Testis (tissue), 3 donors: ENCODE data around the gene PWWP2B. TPM values are rescaled to one million over a fixed set of nuclear protein-coding genes. Genes with fewer than 3 reads are reported as not detected.

Experiments used
- DNase-seq: peaks from one replicate; pipeline ENCODE4 v3.0.0-alpha.2; 2019
- H3K27ac ChIP-seq, 2 donors: fragments of 200-600 bp; sonication (generic); one replicate each; pipeline ENCODE4 v1.5.1; 2019
- H3K27me3 ChIP-seq: fragments of 200-600 bp; sonication (generic); one replicate; pipeline ENCODE4 v1.5.1; 2019
- H3K36me3 ChIP-seq: fragments of 200-600 bp; sonication (generic); one replicate; pipeline ENCODE4 v1.5.1; 2017; ENCODE audit warnings: low read depth; ENCODE audit errors: missing control alignments
- H3K4me1 ChIP-seq: fragments of 200-600 bp; sonication (generic); one replicate; pipeline ENCODE4 v1.5.1; 2019
- H3K4me3 ChIP-seq, 2 donors: fragments of 200-600 bp; sonication (generic); one replicate each; pipeline ENCODE4 v1.5.1; 2017 to 2019
- H3K9me3 ChIP-seq: fragments of 200-600 bp; sonication (generic); one replicate; pipeline ENCODE4 v1.5.1; 2017
- CTCF ChIP-seq, 3 experiments: fragments of 450-650 bp in 2 of 3; fragments of 200-600 bp in 1 of 3; sonication (generic) in 1 of 3; IDR thresholded peaks; one replicate each; pipeline ENCODE4 v1.5.1; 2016 to 2019; ENCODE audit warnings: antibody characterized with exemption in 3 of 3, mild to moderate bottlenecking in 2 of 3, moderate library complexity in 1 of 3
- POLR2A ChIP-seq: fragments of 450-650 bp; IDR thresholded peaks from one replicate; pipeline ENCODE4 v1.6.1; 2017; ENCODE audit warnings: antibody characterized with exemption, mild to moderate bottlenecking, moderate library complexity
- WGBS, 2 donors: methylation state at CpG; one replicate each; pipeline ENCODE4 v1.1.5; 2018; 5-methylcytosine and 5-hydroxymethylcytosine counted together
- intact Hi-C: fragments of 100-400 bp; cut with DNase I; formaldehyde crosslinking; loops from one replicate; pipeline ENCODE4 v1.15.1; 2023; ENCODE audit warnings: low total_unique reads
- polyA plus RNA-seq: library from polyadenylated mRNA; stranded (reverse); fragments of 350-450 nt; fragmentation: Illumina TruSeq; extraction: RNeasy Lipid Tissue Mini Kit (QIAGEN cat#74804); gene quantifications from one replicate; pipeline ENCODE4 v1.2.3, GENCODE V29; 2014; ENCODE audit warnings: low read depth, low replicate concordance; ENCODE audit not compliant: insufficient read depth
- total RNA-seq, 2 donors: library from RNA; depleted of rRNA; stranded (reverse); fragments of >200 nt; gene quantifications; one replicate each; pipeline ENCODE4 v1.2.3, GENCODE V29; 2016

The PWWP2B gene
- total and polyA plus RNA-seq, 3 donors from 2014 or later = 16.0 to 45.1 (median 32.6) TPM

GRCh38 chr10:132400547-132401151, 3.6 kb downstream of the PWWP2B start:
- intact Hi-C loops = no loop called here
- 76 to 82% methylated on average over 2 to 17 of the region's 17 CpGs for WGBS, 2 donors
- Histone ChIP-seq H3K27me3 (no peaks in the 10 kb centered on the region), H3K4me1 (peaks cover 12% of the 10 kb centered on the region), H3K9me3 (no peaks in the 10 kb centered on the region), H3K36me3 (no peaks in the 10 kb centered on the region), H3K4me3 (no peak overlapping the region), H3K27ac (no peak overlapping the region)
- TF ChIP-seq CTCF (IDR thresholded peaks at IDR 0.05) = no peak
- TF ChIP-seq POLR2A = no peak
- DNase-seq = no peak

GRCh38 chr10:132401401-132402118, 4.6 kb downstream of the PWWP2B start:
- no peak overlapping the region for H3K27ac ChIP-seq
- DNase-seq = no peak
- TF ChIP-seq POLR2A = no peak
- no peak for TF ChIP-seq CTCF (IDR thresholded peaks at IDR 0.05)
- H3K27me3 ChIP-seq = no peaks in the 10 kb centered on the region
- intact Hi-C loops = no loop called here
- H3K9me3 ChIP-seq = no peaks in the 10 kb centered on the region
- no peaks in the 10 kb centered on the region for H3K36me3 ChIP-seq
- 96 to 100% methylated on average over 1 to 19 of the region's 20 CpGs for WGBS, 2 donors
- H3K4me1 ChIP-seq = peaks cover 16% of the 10 kb centered on the region
- no peak overlapping the region for H3K4me3 ChIP-seq

GRCh38 chr10:132402781-132403241, 5.8 kb downstream of the PWWP2B start:
- Histone ChIP-seq H3K4me1 (peaks cover 27% of the 10 kb centered on the region), H3K4me3 (no peak overlapping the region), H3K36me3 (no peaks in the 10 kb centered on the region), H3K27me3 (no peaks in the 10 kb centered on the region), H3K27ac (no peak overlapping the region), H3K9me3 (no peaks in the 10 kb centered on the region)
- intact Hi-C loops = no loop called here
- TF ChIP-seq POLR2A (no peak), CTCF (IDR thresholded peaks at IDR 0.05) (no peak)
- 84 to 90% methylated on average over 7 to 24 of the region's 24 CpGs for WGBS, 2 donors
- no peak for DNase-seq

GRCh38 chr10:132403511-132404168, 6.6 kb downstream of the PWWP2B start:
- H3K36me3 ChIP-seq = no peaks in the 10 kb centered on the region
- no peaks in the 10 kb centered on the region for H3K9me3 ChIP-seq
- 87 to 95% methylated on average over 10 to 25 of the region's 25 CpGs for WGBS, 2 donors
- intact Hi-C loops = no loop called here
- no peak overlapping the region for H3K4me3 ChIP-seq
- no peak for DNase-seq
- H3K4me1 ChIP-seq = peaks cover 30% of the 10 kb centered on the region
- no peak for TF ChIP-seq CTCF (IDR thresholded peaks at IDR 0.05)
- no peak for TF ChIP-seq POLR2A
- H3K27ac ChIP-seq = no peak overlapping the region
- H3K27me3 ChIP-seq = no peaks in the 10 kb centered on the region
